Measurements from ENCODE around the gene CLNS1A. TPM values are rescaled to one million over a fixed set of nuclear protein-coding genes. Genes with fewer than 3 reads are reported as not detected.

Gene CLNS1A
- 10 to 100 TPM; 50.5 to 78.0 (median 72.7) TPM for total RNA-seq

- H3K27ac ChIP-seq (replicated peaks in 1 of 4): peak within 1 kb of the TSS; percentile 79 to 86 (median 81)
- TF ChIP-seq CTCF (IDR thresholded peaks at IDR 0.05) (peak in 1 of 3 experiments; percentile 11), POLR2AphosphoS5 (IDR thresholded peaks at IDR 0.05) (peak; percentile 89 to 90), POLR2A (IDR thresholded peaks at IDR 0.05; ENCODE audit: low read depth) (no peak)
Observed at GRCh38 chr11:77637345-77638165, at the start of gene CLNS1A. CLNS1A (minus strand) TSS chr11:77637794; CDS start chr11:77637714, 80 bp downstream.

GRCh38 chr11:77687088-77687487 lies 49.5 kb upstream of the CLNS1A start:
- Histone ChIP-seq H3K36me3 (peaks cover 40 to 85% (median 73%) of the 10 kb centered on the region in 4 donors), H3K4me1 (no peaks in the 10 kb centered on the region), H3K4me3 (no peak overlapping the region), H3K27ac (replicated peaks in 1 of 4) (no peak overlapping the region), H3K27me3 (no peaks in the 10 kb centered on the region), H3K9me3 (no peaks in the 10 kb centered on the region)
- DNase-seq (ENCODE audit: extremely low spot score): no peak
- TF ChIP-seq CTCF (IDR thresholded peaks at IDR 0.05) (no peak), POLR2AphosphoS5 (IDR thresholded peaks at IDR 0.05) (no peak), EP300 (IDR thresholded peaks at IDR 0.05) (no peak), POLR2A (IDR thresholded peaks at IDR 0.05; ENCODE audit: low read depth) (no peak)
- intact Hi-C loops (cut with DNase I): no loop called here

More at GRCh38 chr11:77637345-77638165, at the start of gene CLNS1A:
- intact Hi-C loops (cut with DNase I): no loop called here
- 1% methylated on average over 16 of the region's 41 CpGs for WGBS
- Histone ChIP-seq H3K9me3 (no peaks in the 10 kb centered on the region), H3K27me3 (no peaks in the 10 kb centered on the region), H3K4me1 (peaks cover 20 to 31% (median 30%) of the 10 kb centered on the region in 4 donors), H3K36me3 (no peaks in the 10 kb centered on the region), H3K4me3 (peak within 1 kb of the TSS; percentile 79 to 91 (median 87))
- DNase-seq (ENCODE audit: extremely low spot score): peak; percentile 95

- no peak overlapping the region for H3K4me3 ChIP-seq
- no peaks in the 10 kb centered on the region for H3K9me3 ChIP-seq
- no peaks in the 10 kb centered on the region for H3K4me1 ChIP-seq
- no peaks in the 10 kb centered on the region for H3K27me3 ChIP-seq
- 92% methylated on average over 3 of the region's 3 CpGs for WGBS
- H3K36me3 ChIP-seq: peaks cover 57 to 99% (median 73%) of the 10 kb centered on the region in 4 donors
- DNase-seq (ENCODE audit: extremely low spot score): no peak
- H3K27ac ChIP-seq (replicated peaks in 1 of 4): no peak overlapping the region
- no peak for TF ChIP-seq POLR2AphosphoS5 (IDR thresholded peaks at IDR 0.05)
- no peak for TF ChIP-seq POLR2A (IDR thresholded peaks at IDR 0.05; ENCODE audit: low read depth)
- no peak for TF ChIP-seq EP300 (IDR thresholded peaks at IDR 0.05)
- no peak for TF ChIP-seq CTCF (IDR thresholded peaks at IDR 0.05)
- intact Hi-C loops (cut with DNase I): no loop called here
Observed at GRCh38 chr11:77677138-77677537, 39.5 kb upstream of the CLNS1A start.

- Histone ChIP-seq H3K4me1 (no peaks in the 10 kb centered on the region), H3K4me3 (no peak overlapping the region), H3K9me3 (no peaks in the 10 kb centered on the region), H3K27me3 (no peaks in the 10 kb centered on the region), H3K36me3 (peaks cover 66 to 99% (median 93%) of the 10 kb centered on the region in 4 donors), H3K27ac (replicated peaks in 1 of 4) (no peak overlapping the region)
- intact Hi-C loops (cut with DNase I): no loop called here
- TF ChIP-seq CTCF (IDR thresholded peaks at IDR 0.05): no peak
- no peak for TF ChIP-seq POLR2A (IDR thresholded peaks at IDR 0.05; ENCODE audit: low read depth)
- no peak for TF ChIP-seq EP300 (IDR thresholded peaks at IDR 0.05)
- no peak for TF ChIP-seq POLR2AphosphoS5 (IDR thresholded peaks at IDR 0.05)
- 100% methylated on average over 1 of the region's 1 CpG for WGBS
- DNase-seq (ENCODE audit: extremely low spot score): no peak
Observed at GRCh38 chr11:77672264-77672663, 34.7 kb upstream of the CLNS1A start.

Data from esophagus muscularis mucosa (tissue), 4 donors.